GM12878 (cell line): Measurements from ENCODE around the gene PLSCR4. TPM values are rescaled to one million over a fixed set of nuclear protein-coding genes. Genes with fewer than 3 reads are reported as not detected.

Experiments used
- ATAC-seq: fragments of 200-7000 bp; cut with Tn5 transposase; 3 replicates; pipeline ENCODE4 v1.9.1; 2020; ENCODE audit warnings: mild to moderate bottlenecking, moderate library complexity
- BruUV-seq: library from RNA; stranded (reverse); fragments of 400-500 nt; replicated peaks from 2 replicates; lab custom pipeline; 2021; lab: Mats Ljungman, UMichigan
- CTCF ChIA-PET: fragments of 300-600 bp; sonication (Branson Sonifier 250); formaldehyde crosslinking; extraction: SDS; loops from one replicate; lab custom pipeline; 2021; ENCODE audit warnings: inconsistent platforms; lab: Yijun Ruan, JAX
- POLR2A ChIA-PET: fragments of 350-600 bp; formaldehyde crosslinking; extraction: SDS; loops from one replicate; lab custom pipeline; 2021; ENCODE audit warnings: inconsistent platforms; lab: Charles Lee
- RAD21 ChIA-PET: fragments of 300-600 bp; sonication (Branson Sonifier 250); formaldehyde crosslinking; loops from one replicate; lab custom pipeline; 2023; ENCODE audit warnings: antibody characterized with exemption; ENCODE audit not compliant: unreplicated experiment; lab: Charles Lee
- SMC1A ChIA-PET: fragments of 300-600 bp; sonication (Branson Sonifier 250); formaldehyde crosslinking; loops from one replicate; lab custom pipeline; 2023; ENCODE audit not compliant: unreplicated experiment, uncharacterized antibody; lab: Charles Lee
- DNase-seq: peaks from one replicate; pipeline ENCODE4 v3.0.0-alpha.2; 2011; ENCODE audit warnings: low read depth, low spot score
- FAIRE-seq: peaks from 3 replicates; lab custom pipeline; 2011; peaks lifted over from hg19 to GRCh38; lab: Jason Lieb, UNC
- H2AFZ ChIP-seq: 2 replicates; pipeline ENCODE4 v1.6.0; 2011; ENCODE audit warnings: low read depth, low read length, control low read depth; ENCODE audit not compliant: control insufficient read depth
- H3K27ac ChIP-seq: 2 replicates; pipeline ENCODE4 v1.5.1; 2011; ENCODE audit warnings: control low read depth; ENCODE audit not compliant: control insufficient read depth, insufficient read depth
- H3K27me3 ChIP-seq, 2 experiments: replicated peaks in 1 of 2; 2 replicates each; pipeline versions ENCODE4 v1.6.0 to v1.6.1; 2011; ENCODE audit warnings: low read length in 1 of 2; ENCODE audit not compliant: control insufficient read depth in 2 of 2, insufficient read depth in 2 of 2
- H3K36me3 ChIP-seq, 2 experiments: 2 replicates each; pipeline ENCODE4 v1.5.1; 2011; ENCODE audit warnings: low read length in 1 of 2; ENCODE audit not compliant: control insufficient read depth in 2 of 2, insufficient read depth in 2 of 2
- H3K4me1 ChIP-seq: 2 replicates; pipeline ENCODE4 v1.6.1; 2011; ENCODE audit warnings: mild to moderate bottlenecking, low read length, moderate library complexity, mixed read lengths; ENCODE audit not compliant: control insufficient read depth, insufficient read depth
- H3K4me2 ChIP-seq: 2 replicates; pipeline ENCODE4 v1.6.0; 2011; ENCODE audit warnings: control low read depth; ENCODE audit not compliant: control insufficient read depth, insufficient read depth
- H3K4me3 ChIP-seq: fragments of 200-600 bp; sonication (generic); 2 replicates; pipeline ENCODE4 v1.5.1; 2016
- H3K79me2 ChIP-seq: 2 replicates; pipeline ENCODE4 v1.6.0; 2011; ENCODE audit warnings: low read length; ENCODE audit not compliant: control insufficient read depth, insufficient read depth
- H3K9ac ChIP-seq: 2 replicates; pipeline ENCODE4 v1.8.0; 2011; ENCODE audit warnings: low read length, control low read depth, mixed read lengths; ENCODE audit not compliant: control insufficient read depth, insufficient read depth
- H3K9me3 ChIP-seq: replicated peaks from 3 replicates; pipeline ENCODE4 v1.5.1; 2011; ENCODE audit warnings: mild to moderate bottlenecking, low read length; ENCODE audit not compliant: control insufficient read depth, insufficient read depth
- H4K20me1 ChIP-seq: 2 replicates; pipeline ENCODE4 v1.6.0; 2011; ENCODE audit not compliant: control insufficient read depth, insufficient read depth
- CHD1 ChIP-seq: IDR thresholded peaks from 2 replicates; pipeline ENCODE4 v1.6.1; 2012; ENCODE audit warnings: low read depth, low read length, improper control_type of control experiment
- EGR1 ChIP-seq, 2 experiments: IDR thresholded peaks; 1 replicate in 1 of 2; 2 replicates in 1 of 2; pipeline ENCODE4 v1.6.1; 2011 to 2012; ENCODE audit warnings: low read depth in 2 of 2, low read length in 2 of 2, borderline replicate concordance in 1 of 2, mild to moderate bottlenecking in 1 of 2, moderate library complexity in 1 of 2
- HSF1 ChIP-seq: fragments of 150-350 bp; IDR thresholded peaks from 2 replicates; pipeline ENCODE4 v1.6.1; 2014; ENCODE audit warnings: mild to moderate bottlenecking, low read depth, low read length
- IKZF2 ChIP-seq, 2 experiments: fragments of 450-650 bp; IDR thresholded peaks; 2 replicates each; pipeline ENCODE4 v1.6.1; 2017; ENCODE audit warnings: mild to moderate bottlenecking in 2 of 2, moderate library complexity in 2 of 2
- KDM1A ChIP-seq: fragments of 200-600 bp; sonication (generic); IDR thresholded peaks from 2 replicates; pipeline ENCODE4 v1.6.1; 2016; ENCODE audit warnings: borderline replicate concordance
- MAX ChIP-seq: IDR thresholded peaks from 2 replicates; pipeline ENCODE4 v1.6.1; 2012; ENCODE audit warnings: low read depth, low read length, improper control_type of control experiment
- MXI1 ChIP-seq: fragments of 150-350 bp; IDR thresholded peaks from 2 replicates; pipeline ENCODE4 v1.6.1; 2011; ENCODE audit warnings: low read depth, mild to moderate bottlenecking, inconsistent platforms, low read length, improper control_type of control experiment
- NBN ChIP-seq: fragments of 450-650 bp; IDR thresholded peaks from 2 replicates; pipeline ENCODE4 v1.6.1; 2016
- SPI1 ChIP-seq: IDR thresholded peaks from 2 replicates; pipeline ENCODE4 v1.6.1; 2011; ENCODE audit warnings: low read depth, mild to moderate bottlenecking, low read length, moderate library complexity, borderline replicate concordance; ENCODE audit not compliant: insufficient read depth
- YY1 ChIP-seq: IDR thresholded peaks from 2 replicates; pipeline ENCODE4 v1.6.1; 2011; ENCODE audit warnings: low read depth, mild to moderate bottlenecking, low read length
- ZBTB4 ChIP-seq: fragments of 450-650 bp; formaldehyde crosslinking; IDR thresholded peaks from 2 replicates; pipeline ENCODE4 v1.4.0; 2022; ENCODE audit warnings: mild to moderate bottlenecking, moderate library complexity
- ZZZ3 ChIP-seq: IDR thresholded peaks from 2 replicates; pipeline ENCODE4 v1.6.1; 2011; ENCODE audit warnings: low read depth; ENCODE audit not compliant: control insufficient read depth, insufficient read length
- in situ Hi-C: fragments of 300-500 bp; cut with MboI; formaldehyde crosslinking; loops from 9 replicates; pipeline ENCODE4 v1.14.3; 2018; ENCODE audit warnings: mixed read lengths
- intact Hi-C: fragments of 100-400 bp; cut with micrococcal nuclease; formaldehyde crosslinking; loops from one replicate; pipeline ENCODE4 v1.14.2; 2022; ENCODE audit not compliant: unreplicated experiment
- polyA plus RNA-seq, 11 experiments: library from polyadenylated mRNA; depleted of rRNA in 4 of 11; unstranded in 6 of 11; stranded (reverse) in 5 of 11; fragments of >200 nt; fragmentation: Nextera tagmentation in 4 of 11; fragmentation: Illumina TruSeq in 1 of 11; extraction: Ambion mirVana in 4 of 11; extraction: Trizol in 1 of 11; gene quantifications; 1 replicate in 1 of 11; 2 replicates in 10 of 11; pipeline versions ENCODE4 v1.2.1 to v1.2.3, GENCODE V29; 2011 to 2016; ENCODE audit warnings: inconsistent platforms in 2 of 11, missing spikeins in 2 of 11, low read depth in 1 of 11
- total RNA-seq, 4 experiments: library from RNA; depleted of rRNA in 3 of 4; stranded (reverse); fragments of >200 nt in 3 of 4; fragmentation: Illumina TruSeq in 1 of 4; extraction: Trizol in 1 of 4; gene quantifications; 2 replicates each; pipeline versions ENCODE4 v1.2.1 to v1.2.3, GENCODE V29; 2013 to 2021
- TF ChIP-seq, protein P1 (sequence below): IDR thresholded peaks from 2 replicates; pipeline ENCODE4 v1.6.1; 2011; ENCODE audit warnings: low read depth, mild to moderate bottlenecking, low read length, moderate library complexity, borderline replicate concordance; ENCODE audit errors: extremely low read depth
- TF ChIP-seq, protein P2 (sequence below): IDR thresholded peaks from 2 replicates; pipeline ENCODE4 v1.6.1; 2012; ENCODE audit warnings: mild to moderate bottlenecking, low read depth, low read length
- TF ChIP-seq, protein P3 (sequence below): IDR thresholded peaks from 2 replicates; pipeline ENCODE4 v1.6.1; 2012; ENCODE audit warnings: low read depth, low read length, improper control_type of control experiment

Gene PLSCR4
- total and polyA plus RNA-seq, 10 of the 15 experiments (the other 5 are each of a cell fraction or from before 2014, with no cell fraction given) = 0.02 TPM; not detected in 9

DNA sequence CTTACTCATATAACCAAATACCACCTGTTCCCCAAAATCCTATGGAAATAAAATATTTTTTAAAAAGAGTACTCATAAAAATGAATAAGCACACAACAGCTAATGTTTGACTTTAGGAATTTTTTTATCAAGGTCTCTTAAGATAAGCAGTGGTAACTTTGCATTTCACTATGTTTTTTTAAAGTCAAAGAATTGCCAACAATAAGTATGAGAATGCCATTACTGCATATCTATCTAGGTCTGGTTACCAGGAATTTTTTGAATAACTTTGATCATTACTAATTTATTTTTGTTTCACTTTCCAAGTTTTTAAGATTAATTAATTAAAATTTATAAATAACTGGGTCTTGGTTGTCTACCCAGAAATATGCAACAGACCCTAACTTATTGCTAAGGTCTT lies 41.5 kb downstream of the PLSCR4 start:
- intact Hi-C loops = no loop called here
- CTCF ChIA-PET = interaction anchor here (0.7 to 1.8 kb wide), 3 partner anchors 13 to 182 kb away, joined by 4 to 5 read pairs (median 5); no protein-coding TSS in a partner anchor
- Histone ChIP-seq H3K9me3 (no peaks in the 10 kb centered on the region), H3K36me3 (no peaks in the 10 kb centered on the region), H3K4me3 (no peak overlapping the region), H3K4me2 (no peak overlapping the region), H3K27ac (no peak overlapping the region), H4K20me1 (no peaks in the 10 kb centered on the region), H3K9ac (no peak overlapping the region), H3K4me1 (no peaks in the 10 kb centered on the region), H3K27me3 (no peaks in the 10 kb centered on the region), H3K79me2 (no peaks in the 10 kb centered on the region), H2AFZ (no peak overlapping the region)
- no TSS peak for BruUV-seq
- in situ Hi-C loops = no loop called here
- no peak for ATAC-seq
- DNase-seq = no peak
- RAD21 ChIA-PET = no interaction called here
- SMC1A ChIA-PET = interaction anchor here (0.6 kb wide), 1 partner anchor 437 kb away, joined by 3 read pairs; no protein-coding TSS in a partner anchor
- POLR2A ChIA-PET = no interaction called here
- no peak for FAIRE-seq
- TF ChIP-seq, protein P1, sequence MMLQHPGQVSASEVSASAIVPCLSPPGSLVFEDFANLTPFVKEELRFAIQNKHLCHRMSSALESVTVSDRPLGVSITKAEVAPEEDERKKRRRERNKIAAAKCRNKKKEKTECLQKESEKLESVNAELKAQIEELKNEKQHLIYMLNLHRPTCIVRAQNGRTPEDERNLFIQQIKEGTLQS = no peak
- no peak for TF ChIP-seq YY1
- no peak for TF ChIP-seq ZBTB4
- no peak for TF ChIP-seq ZZZ3
- no peak for TF ChIP-seq MAX
- TF ChIP-seq IKZF2 (IDR thresholded peaks at IDR 0.05) = no peak
- TF ChIP-seq MXI1 = no peak
- TF ChIP-seq, protein P2, sequence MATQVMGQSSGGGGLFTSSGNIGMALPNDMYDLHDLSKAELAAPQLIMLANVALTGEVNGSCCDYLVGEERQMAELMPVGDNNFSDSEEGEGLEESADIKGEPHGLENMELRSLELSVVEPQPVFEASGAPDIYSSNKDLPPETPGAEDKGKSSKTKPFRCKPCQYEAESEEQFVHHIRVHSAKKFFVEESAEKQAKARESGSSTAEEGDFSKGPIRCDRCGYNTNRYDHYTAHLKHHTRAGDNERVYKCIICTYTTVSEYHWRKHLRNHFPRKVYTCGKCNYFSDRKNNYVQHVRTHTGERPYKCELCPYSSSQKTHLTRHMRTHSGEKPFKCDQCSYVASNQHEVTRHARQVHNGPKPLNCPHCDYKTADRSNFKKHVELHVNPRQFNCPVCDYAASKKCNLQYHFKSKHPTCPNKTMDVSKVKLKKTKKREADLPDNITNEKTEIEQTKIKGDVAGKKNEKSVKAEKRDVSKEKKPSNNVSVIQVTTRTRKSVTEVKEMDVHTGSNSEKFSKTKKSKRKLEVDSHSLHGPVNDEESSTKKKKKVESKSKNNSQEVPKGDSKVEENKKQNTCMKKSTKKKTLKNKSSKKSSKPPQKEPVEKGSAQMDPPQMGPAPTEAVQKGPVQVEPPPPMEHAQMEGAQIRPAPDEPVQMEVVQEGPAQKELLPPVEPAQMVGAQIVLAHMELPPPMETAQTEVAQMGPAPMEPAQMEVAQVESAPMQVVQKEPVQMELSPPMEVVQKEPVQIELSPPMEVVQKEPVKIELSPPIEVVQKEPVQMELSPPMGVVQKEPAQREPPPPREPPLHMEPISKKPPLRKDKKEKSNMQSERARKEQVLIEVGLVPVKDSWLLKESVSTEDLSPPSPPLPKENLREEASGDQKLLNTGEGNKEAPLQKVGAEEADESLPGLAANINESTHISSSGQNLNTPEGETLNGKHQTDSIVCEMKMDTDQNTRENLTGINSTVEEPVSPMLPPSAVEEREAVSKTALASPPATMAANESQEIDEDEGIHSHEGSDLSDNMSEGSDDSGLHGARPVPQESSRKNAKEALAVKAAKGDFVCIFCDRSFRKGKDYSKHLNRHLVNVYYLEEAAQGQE = no peak
- TF ChIP-seq, protein P3, sequence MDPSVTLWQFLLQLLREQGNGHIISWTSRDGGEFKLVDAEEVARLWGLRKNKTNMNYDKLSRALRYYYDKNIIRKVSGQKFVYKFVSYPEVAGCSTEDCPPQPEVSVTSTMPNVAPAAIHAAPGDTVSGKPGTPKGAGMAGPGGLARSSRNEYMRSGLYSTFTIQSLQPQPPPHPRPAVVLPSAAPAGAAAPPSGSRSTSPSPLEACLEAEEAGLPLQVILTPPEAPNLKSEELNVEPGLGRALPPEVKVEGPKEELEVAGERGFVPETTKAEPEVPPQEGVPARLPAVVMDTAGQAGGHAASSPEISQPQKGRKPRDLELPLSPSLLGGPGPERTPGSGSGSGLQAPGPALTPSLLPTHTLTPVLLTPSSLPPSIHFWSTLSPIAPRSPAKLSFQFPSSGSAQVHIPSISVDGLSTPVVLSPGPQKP = no peak
- no peak for TF ChIP-seq HSF1
- no peak for TF ChIP-seq KDM1A
- TF ChIP-seq CHD1 = no peak
- no peak for TF ChIP-seq NBN
- TF ChIP-seq EGR1 (IDR thresholded peaks at IDR 0.05; ENCODE audit: borderline replicate concordance in 1 of 2, low read depth in 2 of 2, low read length in 2 of 2) = no peak
- TF ChIP-seq SPI1 = no peak
